ENCODE data around the gene USO1. TPM values are rescaled to one million over a fixed set of nuclear protein-coding genes. Genes with fewer than 3 reads are reported as not detected.

Gene USO1
- total RNA-seq, 4 donors from 2014 or later = 61.0 to 103 (median 74.4) TPM

GRCh38 chr4:75717408-75717807 is 7.0 kb upstream of the USO1 start:
- 100% methylated on average over 1 of the region's 1 CpG for WGBS
- DNase-seq (ENCODE audit: extremely low spot score) = no peak

GRCh38 chr4:75718529-75718928 is 5.8 kb upstream of the USO1 start:
- H3K9me3 ChIP-seq = no peaks in the 10 kb centered on the region
- 95% methylated on average over 2 of the region's 2 CpGs for WGBS
- intact Hi-C loops (cut with DNase I) = no loop called here
- TF ChIP-seq EP300 (IDR thresholded peaks at IDR 0.05) (no peak), CTCF (IDR thresholded peaks at IDR 0.05) (no peak)
- H3K4me1 ChIP-seq = peaks cover 29 to 36% (median 32%) of the 10 kb centered on the region in 4 donors
- no peak for DNase-seq (ENCODE audit: extremely low spot score)
- peaks cover 0 to 3% (median 0%) of the 10 kb centered on the region in 4 donors for H3K36me3 ChIP-seq
- H3K27me3 ChIP-seq = no peaks in the 10 kb centered on the region
- no peak overlapping the region for H3K27ac ChIP-seq (replicated peaks in 1 of 4)
- no peak overlapping the region for H3K4me3 ChIP-seq

More at GRCh38 chr4:75717408-75717807, 7.0 kb upstream of the USO1 start:
- Histone ChIP-seq H3K9me3 (no peaks in the 10 kb centered on the region), H3K27me3 (no peaks in the 10 kb centered on the region), H3K4me1 (peaks cover 18 to 25% (median 21%) of the 10 kb centered on the region in 4 donors), H3K27ac (replicated peaks in 1 of 4) (no peak overlapping the region), H3K36me3 (peaks cover 0 to 3% (median 0%) of the 10 kb centered on the region in 4 donors), H3K4me3 (no peak overlapping the region)
- intact Hi-C loops (cut with DNase I) = no loop called here
- TF ChIP-seq POLR2A (IDR thresholded peaks at IDR 0.05; ENCODE audit: low read depth) (no peak), POLR2AphosphoS5 (IDR thresholded peaks at IDR 0.05) (no peak), EP300 (IDR thresholded peaks at IDR 0.05) (no peak), CTCF (IDR thresholded peaks at IDR 0.05) (no peak)

- H3K27ac ChIP-seq (replicated peaks in 1 of 4) = peak overlapping the region in 2 of 4 donors; percentile 8 to 93
- H3K27me3 ChIP-seq = no peaks in the 10 kb centered on the region
- 44% methylated on average over 3 of the region's 3 CpGs for WGBS
- intact Hi-C loops (cut with DNase I) = no loop called here
- TF ChIP-seq EP300 (IDR thresholded peaks at IDR 0.05) (no peak), POLR2A (IDR thresholded peaks at IDR 0.05; ENCODE audit: low read depth) (no peak), CTCF (IDR thresholded peaks at IDR 0.05) (no peak), POLR2AphosphoS5 (IDR thresholded peaks at IDR 0.05) (no peak)
- H3K4me1 ChIP-seq = peaks cover 25 to 42% (median 39%) of the 10 kb centered on the region in 4 donors
- DNase-seq (ENCODE audit: extremely low spot score) = peak; percentile 7
- peaks cover 0 to 3% (median 0%) of the 10 kb centered on the region in 4 donors for H3K36me3 ChIP-seq
- H3K9me3 ChIP-seq = no peaks in the 10 kb centered on the region
- no peak overlapping the region for H3K4me3 ChIP-seq
Observed at GRCh38 chr4:75722417-75722816, 2.0 kb upstream of the USO1 start.

GRCh38 chr4:75723163-75724065 is 963 bp upstream of the USO1 start:
- Histone ChIP-seq H3K4me3 (peak overlapping the region; percentile 83 to 97 (median 90)), H3K27me3 (no peaks in the 10 kb centered on the region), H3K36me3 (peaks cover 0 to 2% (median 0%) of the 10 kb centered on the region in 4 donors), H3K4me1 (peaks cover 33 to 52% (median 49%) of the 10 kb centered on the region in 4 donors), H3K27ac (replicated peaks in 1 of 4) (peak overlapping the region; percentile 93 to 99 (median 98)), H3K9me3 (no peaks in the 10 kb centered on the region)
- peak; percentile 74 for DNase-seq (ENCODE audit: extremely low spot score)
- no peak for TF ChIP-seq POLR2A (IDR thresholded peaks at IDR 0.05; ENCODE audit: low read depth)
- no peak for TF ChIP-seq POLR2AphosphoS5 (IDR thresholded peaks at IDR 0.05)
- no peak for TF ChIP-seq CTCF (IDR thresholded peaks at IDR 0.05)
- no peak for TF ChIP-seq EP300 (IDR thresholded peaks at IDR 0.05)
- intact Hi-C loops (cut with DNase I) = loop anchor here (2.0 kb wide), 1 partner anchor 51 kb away; the partner anchor contains the start of gene G3BP2
- 0% methylated on average over 6 of the region's 6 CpGs for WGBS
